Keratinocyte (primary cell): ENCODE data around the gene DLGAP1. TPM values are rescaled to one million over a fixed set of nuclear protein-coding genes. Genes with fewer than 3 reads are reported as not detected.

Experiments used
- DNase-seq: peaks from one replicate; pipeline ENCODE4 v3.0.0-alpha.2; 2011; ENCODE audit warnings: low read depth, missing footprints, low spot score
- FAIRE-seq: peaks from 2 replicates; lab custom pipeline; 2011; peaks lifted over from hg19 to GRCh38; lab: Jason Lieb, UNC
- H2AFZ ChIP-seq: 2 replicates; pipeline ENCODE4 v1.6.0; 2012; ENCODE audit warnings: low read length, control low read depth, inconsistent platforms; ENCODE audit not compliant: control insufficient read depth
- H3K27ac ChIP-seq: 2 replicates; pipeline ENCODE4 v1.5.1; 2011; ENCODE audit warnings: low read length; ENCODE audit not compliant: control insufficient read depth, insufficient read depth
- H3K27me3 ChIP-seq: 3 replicates; pipeline ENCODE4 v1.6.0; 2011; ENCODE audit warnings: low read length; ENCODE audit not compliant: control insufficient read depth, insufficient read depth; ENCODE audit errors: extremely low read depth
- H3K36me3 ChIP-seq, 2 experiments: 2 replicates in 1 of 2; 3 replicates in 1 of 2; pipeline ENCODE4 v1.5.1; 2011; ENCODE audit warnings: low read length in 2 of 2, mild to moderate bottlenecking in 1 of 2; ENCODE audit not compliant: control insufficient read depth in 2 of 2, insufficient read depth in 2 of 2; ENCODE audit errors: extremely low read depth in 1 of 2
- H3K4me1 ChIP-seq: 3 replicates; pipeline ENCODE4 v1.5.1; 2011; ENCODE audit warnings: low read length; ENCODE audit not compliant: control insufficient read depth, insufficient read depth; ENCODE audit errors: extremely low read depth
- H3K4me2 ChIP-seq: 3 replicates; pipeline ENCODE4 v1.6.0; 2011; ENCODE audit warnings: low read depth, low read length; ENCODE audit not compliant: control insufficient read depth, insufficient read depth; ENCODE audit errors: extremely low read depth
- H3K4me3 ChIP-seq, 3 experiments: fragments of 200-600 bp in 1 of 3; sonication (generic) in 1 of 3; 2 replicates in 2 of 3; 3 replicates in 1 of 3; pipeline ENCODE4 v1.5.1; 2011 to 2016; ENCODE audit warnings: low read length in 3 of 3, mild to moderate bottlenecking in 3 of 3, control low read depth in 2 of 3, inconsistent platforms in 1 of 3, low read depth in 1 of 3, mixed read lengths in 1 of 3, mixed run types in 1 of 3, moderate library complexity in 1 of 3; ENCODE audit not compliant: control insufficient read depth in 2 of 3, insufficient read depth in 2 of 3; ENCODE audit errors: extremely low read depth in 1 of 3
- H3K79me2 ChIP-seq: 2 replicates; pipeline ENCODE4 v1.6.0; 2012; ENCODE audit warnings: low read length; ENCODE audit not compliant: control insufficient read depth, insufficient read depth
- H3K9ac ChIP-seq: 3 replicates; pipeline ENCODE4 v1.6.0; 2011; ENCODE audit warnings: low read length; ENCODE audit not compliant: control insufficient read depth, insufficient read depth; ENCODE audit errors: extremely low read depth
- H3K9me1 ChIP-seq: 3 replicates; pipeline ENCODE4 v1.6.0; 2011; ENCODE audit warnings: low read length; ENCODE audit not compliant: control insufficient read depth, insufficient read depth; ENCODE audit errors: extremely low read depth
- H3K9me3 ChIP-seq: 2 replicates; pipeline ENCODE4 v1.5.1; 2012; ENCODE audit warnings: low read depth, low read length; ENCODE audit not compliant: control insufficient read depth
- H4K20me1 ChIP-seq: 3 replicates; pipeline ENCODE4 v1.6.0; 2011; ENCODE audit warnings: low read length; ENCODE audit not compliant: control insufficient read depth, insufficient read depth; ENCODE audit errors: extremely low read depth
- EZH2 ChIP-seq: IDR thresholded peaks from one replicate; pipeline ENCODE4 v1.6.1; 2012; ENCODE audit warnings: inconsistent platforms, mild to moderate bottlenecking, low read length, moderate library complexity
- dilution Hi-C: fragments of 300-500 bp; cut with MboI; formaldehyde crosslinking; loops from one replicate; pipeline ENCODE4 v1.7.0; 2020; ENCODE audit warnings: low sequenced_read_pairs; ENCODE audit not compliant: extremely low pct_ligation_motif_present
- polyA plus RNA-seq, 5 experiments: library from polyadenylated mRNA; depleted of rRNA in 3 of 5; stranded (reverse) in 3 of 5; stranded (forward) in 1 of 5; unstranded in 1 of 5; fragments of >200 nt; gene quantifications; 1 replicate in 1 of 5; 2 replicates in 3 of 5; 3 replicates in 1 of 5; pipeline versions ENCODE4 v1.2.1 to v1.2.3, GENCODE V29; 2011 to 2012; ENCODE audit warnings: missing spikeins in 2 of 5, low read depth in 1 of 5, low replicate concordance in 1 of 5
- TF ChIP-seq, protein P1 (sequence below), 3 experiments: IDR thresholded peaks in 1 of 3; conservative IDR thresholded peaks in 1 of 3; optimal IDR thresholded peaks in 1 of 3; 2 replicates in 2 of 3; 3 replicates in 1 of 3; pipeline versions ENCODE3 to v1.5.1; 2011; ENCODE audit warnings: low read length in 3 of 3, mild to moderate bottlenecking in 3 of 3, moderate library complexity in 2 of 3, control low read depth in 1 of 3, inconsistent platforms in 1 of 3; ENCODE audit not compliant: insufficient read depth in 2 of 3; ENCODE audit errors: extremely low read depth in 1 of 3

The DLGAP1 gene
- polyA plus RNA-seq, 1 donor (not counting 4 experiments of a cell fraction or from before 2014, with no cell fraction given) = not detected

GRCh38 chr18:3500016-3500415, 955.1 kb downstream of the DLGAP1 start:
- no peak overlapping the region for H3K4me3 ChIP-seq
- DNase-seq (no peak), FAIRE-seq (peak; percentile 53)
- TF ChIP-seq EZH2 = no peak
- TF ChIP-seq, protein P1, sequence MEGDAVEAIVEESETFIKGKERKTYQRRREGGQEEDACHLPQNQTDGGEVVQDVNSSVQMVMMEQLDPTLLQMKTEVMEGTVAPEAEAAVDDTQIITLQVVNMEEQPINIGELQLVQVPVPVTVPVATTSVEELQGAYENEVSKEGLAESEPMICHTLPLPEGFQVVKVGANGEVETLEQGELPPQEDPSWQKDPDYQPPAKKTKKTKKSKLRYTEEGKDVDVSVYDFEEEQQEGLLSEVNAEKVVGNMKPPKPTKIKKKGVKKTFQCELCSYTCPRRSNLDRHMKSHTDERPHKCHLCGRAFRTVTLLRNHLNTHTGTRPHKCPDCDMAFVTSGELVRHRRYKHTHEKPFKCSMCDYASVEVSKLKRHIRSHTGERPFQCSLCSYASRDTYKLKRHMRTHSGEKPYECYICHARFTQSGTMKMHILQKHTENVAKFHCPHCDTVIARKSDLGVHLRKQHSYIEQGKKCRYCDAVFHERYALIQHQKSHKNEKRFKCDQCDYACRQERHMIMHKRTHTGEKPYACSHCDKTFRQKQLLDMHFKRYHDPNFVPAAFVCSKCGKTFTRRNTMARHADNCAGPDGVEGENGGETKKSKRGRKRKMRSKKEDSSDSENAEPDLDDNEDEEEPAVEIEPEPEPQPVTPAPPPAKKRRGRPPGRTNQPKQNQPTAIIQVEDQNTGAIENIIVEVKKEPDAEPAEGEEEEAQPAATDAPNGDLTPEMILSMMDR (optimal IDR thresholded peaks at IDR 0.05 in 1 of 3, IDR thresholded peaks at IDR 0.05 in 1 of 3, conservative IDR thresholded peaks at IDR 0.05 in 1 of 3; ENCODE audit: extremely low read depth in 1 of 3, insufficient read depth in 2 of 3, low read length in 3 of 3) = no peak
- H3K9ac ChIP-seq = no peak overlapping the region
- H2AFZ ChIP-seq = no peak overlapping the region
- H3K79me2 ChIP-seq = no peaks in the 10 kb centered on the region
- H3K9me3 ChIP-seq = no peaks in the 10 kb centered on the region
- no peak overlapping the region for H3K4me2 ChIP-seq
- H3K4me1 ChIP-seq = no peaks in the 10 kb centered on the region
- H3K9me1 ChIP-seq = no peaks in the 10 kb centered on the region
- H3K27ac ChIP-seq = no peak overlapping the region
- H3K36me3 ChIP-seq = no peaks in the 10 kb centered on the region
- no peaks in the 10 kb centered on the region for H4K20me1 ChIP-seq
- peaks cover 3% of the 10 kb centered on the region for H3K27me3 ChIP-seq
- dilution Hi-C loops = no loop called here

DNA sequence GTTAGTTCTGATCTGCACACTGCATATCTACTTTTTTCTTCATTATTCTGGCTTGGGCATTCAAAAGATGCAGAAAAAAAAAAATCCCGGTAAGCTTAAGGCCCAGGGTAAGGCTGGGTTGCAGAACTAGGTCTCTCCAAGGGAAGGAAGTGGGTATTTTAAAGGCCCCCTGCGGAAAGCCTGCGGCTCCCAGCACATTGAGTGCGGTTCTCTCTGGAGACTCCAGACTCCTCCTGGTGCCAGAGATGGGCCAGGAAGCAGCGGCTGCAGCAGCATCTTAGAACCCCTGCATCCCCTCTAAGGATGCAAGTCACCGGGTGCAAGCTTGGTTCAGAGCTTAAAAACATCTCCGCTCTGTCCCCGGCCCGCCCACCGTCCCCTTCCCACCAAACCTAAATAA, 955.6 kb downstream of the DLGAP1 start:
- no peaks in the 10 kb centered on the region for H3K9me1 ChIP-seq
- H3K4me2 ChIP-seq = peak overlapping the region; percentile 61
- no peak for DNase-seq
- H3K27me3 ChIP-seq = peaks cover 3% of the 10 kb centered on the region
- no peaks in the 10 kb centered on the region for H4K20me1 ChIP-seq
- no peak overlapping the region for H3K27ac ChIP-seq
- H3K9me3 ChIP-seq = no peaks in the 10 kb centered on the region
- H3K79me2 ChIP-seq = no peaks in the 10 kb centered on the region
- H3K4me3 ChIP-seq = peak overlapping the region in 1 of 3 experiments; percentile 23
- no peak overlapping the region for H3K9ac ChIP-seq
- TF ChIP-seq EZH2 = no peak
- TF ChIP-seq, protein P1 (optimal IDR thresholded peaks at IDR 0.05 in 1 of 3, IDR thresholded peaks at IDR 0.05 in 1 of 3, conservative IDR thresholded peaks at IDR 0.05 in 1 of 3; ENCODE audit: extremely low read depth in 1 of 3, insufficient read depth in 2 of 3, low read length in 3 of 3) = no peak
- peak overlapping the region; percentile 51 for H2AFZ ChIP-seq
- dilution Hi-C loops = no loop called here
- H3K4me1 ChIP-seq = no peaks in the 10 kb centered on the region
- no peak for FAIRE-seq
- no peaks in the 10 kb centered on the region for H3K36me3 ChIP-seq
